ENCODE results near the gene OR52E1.

DNA sequence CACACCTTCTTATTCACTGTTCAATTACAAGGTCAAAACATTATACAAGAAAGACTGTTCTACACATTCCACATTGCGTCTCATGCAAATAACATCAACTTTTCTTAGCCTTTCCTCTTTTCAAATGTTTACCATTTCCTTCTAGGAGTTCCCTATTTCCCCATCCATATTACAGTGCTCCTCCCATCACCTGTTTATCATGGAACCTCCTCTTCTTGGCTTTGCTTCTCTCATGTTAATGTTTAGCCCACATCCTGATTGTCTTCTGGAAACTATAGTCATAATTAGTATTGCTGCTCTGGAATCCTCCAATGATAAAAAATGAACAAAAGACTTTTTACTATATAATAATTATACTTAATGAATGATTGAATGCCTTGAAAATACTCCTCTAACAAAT is 21.3 kb downstream of the OR52E1 start:
- TF ChIP-seq, protein P1, sequence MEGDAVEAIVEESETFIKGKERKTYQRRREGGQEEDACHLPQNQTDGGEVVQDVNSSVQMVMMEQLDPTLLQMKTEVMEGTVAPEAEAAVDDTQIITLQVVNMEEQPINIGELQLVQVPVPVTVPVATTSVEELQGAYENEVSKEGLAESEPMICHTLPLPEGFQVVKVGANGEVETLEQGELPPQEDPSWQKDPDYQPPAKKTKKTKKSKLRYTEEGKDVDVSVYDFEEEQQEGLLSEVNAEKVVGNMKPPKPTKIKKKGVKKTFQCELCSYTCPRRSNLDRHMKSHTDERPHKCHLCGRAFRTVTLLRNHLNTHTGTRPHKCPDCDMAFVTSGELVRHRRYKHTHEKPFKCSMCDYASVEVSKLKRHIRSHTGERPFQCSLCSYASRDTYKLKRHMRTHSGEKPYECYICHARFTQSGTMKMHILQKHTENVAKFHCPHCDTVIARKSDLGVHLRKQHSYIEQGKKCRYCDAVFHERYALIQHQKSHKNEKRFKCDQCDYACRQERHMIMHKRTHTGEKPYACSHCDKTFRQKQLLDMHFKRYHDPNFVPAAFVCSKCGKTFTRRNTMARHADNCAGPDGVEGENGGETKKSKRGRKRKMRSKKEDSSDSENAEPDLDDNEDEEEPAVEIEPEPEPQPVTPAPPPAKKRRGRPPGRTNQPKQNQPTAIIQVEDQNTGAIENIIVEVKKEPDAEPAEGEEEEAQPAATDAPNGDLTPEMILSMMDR (conservative IDR thresholded peaks at IDR 0.05; ENCODE audit: low read depth, low read length) = no peak
- no peak for TF ChIP-seq EZH2phosphoT487 (IDR thresholded peaks at IDR 0.05; ENCODE audit: borderline replicate concordance, low read length)
- no peak for TF ChIP-seq EZH2 (IDR thresholded peaks at IDR 0.05; ENCODE audit: low read length, unreplicated experiment)
